Measurements from ENCODE around the gene GSDMA.
"Not testable (repeated sequence)": the region's sequence is repeated elsewhere in the genome, so short reads cannot be mapped to it uniquely, and the experiment has no call there.

GSDMA gene

GRCh38 chr17:39929646-39930407 is 33.0 kb upstream of the GSDMA start:
- DNase-seq, result no peak

- DNase-seq, result no peak
Observed at GRCh38 chr17:39933912-39934311, 28.9 kb upstream of the GSDMA start.

- no peak for DNase-seq
Observed at GRCh38 chr17:39934324-39934723, 28.5 kb upstream of the GSDMA start.

GRCh38 chr17:39935909-39936308 is 26.9 kb upstream of the GSDMA start:
- DNase-seq, result no peak

- DNase-seq, result no peak
Observed at GRCh38 chr17:39937447-39937846, 25.4 kb upstream of the GSDMA start.

GRCh38 chr17:39938140-39938869 is 24.5 kb upstream of the GSDMA start:
- DNase-seq, result no peak

GRCh38 chr17:39939106-39939505 is 23.7 kb upstream of the GSDMA start:
- no peak for DNase-seq

- peak; percentile 51 for DNase-seq
Observed at GRCh38 chr17:39939588-39940419, 23.0 kb upstream of the GSDMA start.

- no peak for DNase-seq
Observed at GRCh38 chr17:39943702-39944392, 19.0 kb upstream of the GSDMA start.

GRCh38 chr17:39944393-39944711 is 18.5 kb upstream of the GSDMA start:
- DNase-seq, result no peak

GRCh38 chr17:39946551-39947330 is 16.1 kb upstream of the GSDMA start:
- DNase-seq, result no peak

GRCh38 chr17:39948489-39948828 is 14.3 kb upstream of the GSDMA start:
- DNase-seq, result not testable (repeated sequence)

GRCh38 chr17:39949028-39949427 is 13.8 kb upstream of the GSDMA start:
- no peak for DNase-seq

GRCh38 chr17:39950871-39951348 is 11.9 kb upstream of the GSDMA start:
- no peak for DNase-seq

- DNase-seq, result no peak
Observed at GRCh38 chr17:39951924-39952679, 10.7 kb upstream of the GSDMA start.

GRCh38 chr17:39952680-39953470 is 9.9 kb upstream of the GSDMA start:
- peak; percentile 88 for DNase-seq

GRCh38 chr17:39953471-39953888 is 9.3 kb upstream of the GSDMA start:
- DNase-seq, result no peak

GRCh38 chr17:39954876-39955275 is 7.9 kb upstream of the GSDMA start:
- DNase-seq, result no peak

- DNase-seq, result no peak
Observed at GRCh38 chr17:39955726-39956225, 7.0 kb upstream of the GSDMA start.

- DNase-seq, result no peak
Observed at GRCh38 chr17:39960524-39961041, 2.2 kb upstream of the GSDMA start.
